Prostate gland (tissue), 2 donors: ENCODE measurements around the gene STK35.

ENCODE experiments used
- CTCF ChIP-seq, 4 experiments: fragments of 200-600 bp in 2 of 4; fragments of 450-650 bp in 2 of 4; sonication (generic) in 2 of 4; IDR thresholded peaks; 1 replicate in 3 of 4; 2 replicates in 1 of 4; pipeline ENCODE4 v1.5.1; 2016 to 2019; ENCODE audit warnings: antibody characterized with exemption in 4 of 4, mild to moderate bottlenecking in 2 of 4, moderate library complexity in 2 of 4
- POLR2A ChIP-seq: fragments of 450-650 bp; IDR thresholded peaks from one replicate; pipeline ENCODE4 v1.6.1; 2016; ENCODE audit warnings: antibody characterized with exemption, mild to moderate bottlenecking

GRCh38 chr20:2104236-2104635 is 2.6 kb downstream of the STK35 start:
- TF ChIP-seq CTCF (IDR thresholded peaks at IDR 0.05) (no peak), POLR2A (no peak)
